Nephron (organoid): ENCODE data around the gene GNG7.

ENCODE experiments used
- H3K27ac Mint-ChIP-seq, 3 experiments: 2 replicates each; pipeline ENCODE4 v1.8.0; 2020; ENCODE audit warnings: mixed read lengths in 3 of 3, mild to moderate bottlenecking in 2 of 3, moderate library complexity in 1 of 3
- H3K27me3 Mint-ChIP-seq: 2 replicates; pipeline ENCODE4 v1.8.0; 2021; ENCODE audit warnings: low read depth, mild to moderate bottlenecking, moderate library complexity, mixed read lengths
- H3K36me3 Mint-ChIP-seq: 2 replicates; pipeline ENCODE4 v1.8.0; 2020; ENCODE audit warnings: low read depth, mixed read lengths
- H3K4me1 Mint-ChIP-seq: 2 replicates; pipeline ENCODE4 v1.8.0; 2020; ENCODE audit warnings: mixed read lengths
- H3K4me3 Mint-ChIP-seq, 3 experiments: 2 replicates each; pipeline ENCODE4 v1.8.0; 2020; ENCODE audit warnings: mild to moderate bottlenecking in 3 of 3, mixed read lengths in 3 of 3, moderate library complexity in 2 of 3
- H3K9me3 Mint-ChIP-seq: 2 replicates; pipeline ENCODE4 v1.8.0; 2020; ENCODE audit warnings: mixed read lengths
- TF ChIP-seq, protein P1 (sequence below), 3 experiments: fragments of 200-600 bp; sonication (generic); IDR thresholded peaks; one replicate each; pipeline ENCODE4 v1.5.0; 2021; ENCODE audit warnings: antibody characterized with exemption in 3 of 3; ENCODE audit not compliant: unreplicated experiment in 3 of 3

GNG7 gene

DNA sequence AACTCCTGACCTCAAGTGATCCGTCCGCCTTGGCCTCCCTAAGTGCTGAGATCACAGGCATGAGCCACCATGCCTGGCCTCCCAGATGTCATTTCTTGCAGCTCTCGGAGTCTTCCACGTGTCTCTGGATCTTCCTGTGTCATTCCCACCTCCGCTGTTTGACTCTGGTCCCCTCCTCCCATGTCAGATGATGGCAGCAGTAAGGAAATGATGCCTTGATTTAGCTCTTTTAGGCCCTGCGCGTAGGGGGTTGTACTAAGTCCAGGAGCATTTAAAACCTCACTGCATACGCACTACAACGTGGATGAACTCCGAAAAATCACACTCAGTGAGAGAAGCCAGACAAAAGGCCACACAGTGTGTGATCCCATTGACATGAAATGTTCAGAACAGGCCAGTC is 113.1 kb downstream of the GNG7 start:
- H3K36me3 Mint-ChIP-seq: no peaks in the 10 kb centered on the region
- H3K4me3 Mint-ChIP-seq: no peak overlapping the region
- H3K9me3 Mint-ChIP-seq: no peaks in the 10 kb centered on the region
- no peak overlapping the region for H3K27ac Mint-ChIP-seq
- TF ChIP-seq, protein P1, sequence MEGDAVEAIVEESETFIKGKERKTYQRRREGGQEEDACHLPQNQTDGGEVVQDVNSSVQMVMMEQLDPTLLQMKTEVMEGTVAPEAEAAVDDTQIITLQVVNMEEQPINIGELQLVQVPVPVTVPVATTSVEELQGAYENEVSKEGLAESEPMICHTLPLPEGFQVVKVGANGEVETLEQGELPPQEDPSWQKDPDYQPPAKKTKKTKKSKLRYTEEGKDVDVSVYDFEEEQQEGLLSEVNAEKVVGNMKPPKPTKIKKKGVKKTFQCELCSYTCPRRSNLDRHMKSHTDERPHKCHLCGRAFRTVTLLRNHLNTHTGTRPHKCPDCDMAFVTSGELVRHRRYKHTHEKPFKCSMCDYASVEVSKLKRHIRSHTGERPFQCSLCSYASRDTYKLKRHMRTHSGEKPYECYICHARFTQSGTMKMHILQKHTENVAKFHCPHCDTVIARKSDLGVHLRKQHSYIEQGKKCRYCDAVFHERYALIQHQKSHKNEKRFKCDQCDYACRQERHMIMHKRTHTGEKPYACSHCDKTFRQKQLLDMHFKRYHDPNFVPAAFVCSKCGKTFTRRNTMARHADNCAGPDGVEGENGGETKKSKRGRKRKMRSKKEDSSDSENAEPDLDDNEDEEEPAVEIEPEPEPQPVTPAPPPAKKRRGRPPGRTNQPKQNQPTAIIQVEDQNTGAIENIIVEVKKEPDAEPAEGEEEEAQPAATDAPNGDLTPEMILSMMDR (IDR thresholded peaks at IDR 0.05; ENCODE audit: unreplicated experiment in 3 of 3): no peak
- H3K27me3 Mint-ChIP-seq: peaks cover 63% of the 10 kb centered on the region
- H3K4me1 Mint-ChIP-seq: peaks cover 14% of the 10 kb centered on the region

GRCh38 chr19:2588081-2588777 is 114.3 kb downstream of the GNG7 start:
- no peak overlapping the region for H3K27ac Mint-ChIP-seq
- no peak overlapping the region for H3K4me3 Mint-ChIP-seq
- TF ChIP-seq, protein P1 (IDR thresholded peaks at IDR 0.05; ENCODE audit: unreplicated experiment in 3 of 3): no peak
- H3K9me3 Mint-ChIP-seq: peaks cover 7% of the 10 kb centered on the region
- H3K4me1 Mint-ChIP-seq: peaks cover 14% of the 10 kb centered on the region
- peaks cover 66% of the 10 kb centered on the region for H3K27me3 Mint-ChIP-seq
- H3K36me3 Mint-ChIP-seq: peaks cover 3% of the 10 kb centered on the region

DNA sequence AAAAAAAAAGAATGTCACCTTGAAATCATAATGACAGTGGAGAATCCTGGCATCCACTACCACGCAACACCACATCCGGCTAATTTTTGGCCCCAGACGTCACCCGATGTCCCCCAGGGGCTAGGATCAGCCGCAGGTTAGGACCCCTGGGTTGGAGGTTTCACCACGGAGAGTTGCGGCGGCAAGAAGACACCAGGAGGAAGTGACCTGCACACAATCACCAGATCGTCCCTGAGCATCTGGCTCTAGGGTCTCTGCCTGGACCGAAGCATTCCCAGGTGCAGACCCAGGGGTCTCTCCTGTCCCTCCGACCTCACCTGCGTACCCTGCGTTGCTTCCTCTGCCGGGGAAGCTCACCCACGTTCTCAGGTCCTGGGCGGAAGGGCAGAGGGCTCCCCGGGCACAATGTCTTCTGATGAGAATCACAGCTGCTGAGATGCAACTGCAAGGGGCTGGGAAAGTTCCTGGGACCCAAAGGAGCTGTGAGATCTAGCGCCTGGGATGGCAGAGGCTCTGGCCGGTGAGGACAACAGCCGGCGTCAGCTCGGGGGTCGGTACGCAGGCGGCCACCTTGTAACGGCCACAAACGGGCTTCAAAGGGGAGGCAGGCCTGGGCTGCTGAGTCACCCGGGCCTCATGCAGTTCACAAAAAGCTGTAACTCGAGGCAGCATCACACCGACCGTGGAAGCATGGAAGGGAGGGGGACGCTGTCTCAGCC is 115.3 kb downstream of the GNG7 start:
- peaks cover 63% of the 10 kb centered on the region for H3K27me3 Mint-ChIP-seq
- H3K36me3 Mint-ChIP-seq: peaks cover 3% of the 10 kb centered on the region
- no peak overlapping the region for H3K27ac Mint-ChIP-seq
- peaks cover 7% of the 10 kb centered on the region for H3K9me3 Mint-ChIP-seq
- TF ChIP-seq, protein P1 (IDR thresholded peaks at IDR 0.05; ENCODE audit: unreplicated experiment in 3 of 3): no peak
- H3K4me1 Mint-ChIP-seq: peaks cover 14% of the 10 kb centered on the region
- H3K4me3 Mint-ChIP-seq: no peak overlapping the region

GRCh38 chr19:2586196-2586595 is 116.3 kb downstream of the GNG7 start:
- Mint-ChIP-seq H3K27me3 (peaks cover 58% of the 10 kb centered on the region), H3K27ac (no peak overlapping the region), H3K4me1 (peaks cover 14% of the 10 kb centered on the region), H3K4me3 (no peak overlapping the region), H3K36me3 (peaks cover 9% of the 10 kb centered on the region), H3K9me3 (peaks cover 12% of the 10 kb centered on the region)
- TF ChIP-seq, protein P1 (IDR thresholded peaks at IDR 0.05; ENCODE audit: unreplicated experiment in 3 of 3): no peak

- Mint-ChIP-seq H3K4me3 (no peak overlapping the region), H3K36me3 (peaks cover 9% of the 10 kb centered on the region), H3K27ac (no peak overlapping the region), H3K4me1 (peaks cover 14% of the 10 kb centered on the region), H3K27me3 (peaks cover 50% of the 10 kb centered on the region), H3K9me3 (peaks cover 15% of the 10 kb centered on the region)
- TF ChIP-seq, protein P1 (IDR thresholded peaks at IDR 0.05; ENCODE audit: unreplicated experiment in 3 of 3): no peak
These were observed 118.5 kb downstream of the GNG7 start for GRCh38 chr19:2584002-2584401.
